Peyer's patch (tissue), 4 donors: ENCODE measurements around the gene ULBP2.

Experiments used
- POLR2A ChIP-seq, 2 donors: fragments of 450-650 bp; IDR thresholded peaks; one replicate each; pipeline ENCODE4 v1.5.1; 2017; ENCODE audit warnings: antibody characterized with exemption in 2 of 2, mild to moderate bottlenecking in 2 of 2, moderate library complexity in 2 of 2
- TF ChIP-seq, protein P1 (sequence below), 6 experiments: fragments of 450-650 bp in 4 of 6; fragments of 200-600 bp in 2 of 6; sonication (generic) in 1 of 6; IDR thresholded peaks; one replicate each; pipeline ENCODE4 v1.5.1; 2017 to 2019; ENCODE audit warnings: antibody characterized with exemption in 6 of 6, mild to moderate bottlenecking in 3 of 6, moderate library complexity in 1 of 6

DNA sequence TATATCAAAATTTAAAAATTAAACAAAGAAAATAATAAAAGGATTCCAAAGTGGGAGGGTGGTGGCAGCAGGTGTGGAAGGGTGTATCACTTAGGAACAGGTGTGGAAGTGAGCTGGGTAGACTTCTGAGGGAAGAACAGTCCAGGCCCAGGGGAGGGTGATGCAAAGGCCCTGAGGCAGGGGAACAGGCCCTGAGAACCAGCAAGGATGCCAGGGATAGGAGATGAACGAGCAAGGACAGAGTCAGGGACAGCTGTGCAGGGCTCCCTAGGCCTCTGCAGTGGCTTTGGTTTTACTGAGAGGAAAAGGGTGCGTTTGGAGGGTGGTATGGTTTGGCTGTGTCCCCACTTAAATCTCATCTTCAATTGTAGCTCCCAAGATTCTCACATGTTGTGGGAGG lies 34.5 kb upstream of the ULBP2 start:
- no peak for TF ChIP-seq POLR2A (IDR thresholded peaks at IDR 0.05)
- TF ChIP-seq, protein P1, sequence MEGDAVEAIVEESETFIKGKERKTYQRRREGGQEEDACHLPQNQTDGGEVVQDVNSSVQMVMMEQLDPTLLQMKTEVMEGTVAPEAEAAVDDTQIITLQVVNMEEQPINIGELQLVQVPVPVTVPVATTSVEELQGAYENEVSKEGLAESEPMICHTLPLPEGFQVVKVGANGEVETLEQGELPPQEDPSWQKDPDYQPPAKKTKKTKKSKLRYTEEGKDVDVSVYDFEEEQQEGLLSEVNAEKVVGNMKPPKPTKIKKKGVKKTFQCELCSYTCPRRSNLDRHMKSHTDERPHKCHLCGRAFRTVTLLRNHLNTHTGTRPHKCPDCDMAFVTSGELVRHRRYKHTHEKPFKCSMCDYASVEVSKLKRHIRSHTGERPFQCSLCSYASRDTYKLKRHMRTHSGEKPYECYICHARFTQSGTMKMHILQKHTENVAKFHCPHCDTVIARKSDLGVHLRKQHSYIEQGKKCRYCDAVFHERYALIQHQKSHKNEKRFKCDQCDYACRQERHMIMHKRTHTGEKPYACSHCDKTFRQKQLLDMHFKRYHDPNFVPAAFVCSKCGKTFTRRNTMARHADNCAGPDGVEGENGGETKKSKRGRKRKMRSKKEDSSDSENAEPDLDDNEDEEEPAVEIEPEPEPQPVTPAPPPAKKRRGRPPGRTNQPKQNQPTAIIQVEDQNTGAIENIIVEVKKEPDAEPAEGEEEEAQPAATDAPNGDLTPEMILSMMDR (IDR thresholded peaks at IDR 0.05): no peak
